Chondrocyte (in vitro differentiated cells): ENCODE measurements around the gene MAP3K5. TPM values are rescaled to one million over a fixed set of nuclear protein-coding genes. Genes with fewer than 3 reads are reported as not detected.

ENCODE experiments used
- DNase-seq: peaks from one replicate; pipeline ENCODE4 v3.0.0; 2021; ENCODE audit warnings: mixed read lengths, low spot score
- H3K27ac Mint-ChIP-seq: one replicate; pipeline ENCODE4 v1.8.0; 2021; ENCODE audit warnings: mild to moderate bottlenecking, moderate library complexity, mixed read lengths; ENCODE audit not compliant: unreplicated experiment
- H3K27me3 Mint-ChIP-seq: 2 replicates; pipeline ENCODE4 v1.8.0; 2021; ENCODE audit warnings: low read depth, mixed read lengths
- H3K36me3 Mint-ChIP-seq: 2 replicates; pipeline ENCODE4 v1.8.0; 2021; ENCODE audit warnings: low read depth, mixed read lengths
- H3K4me1 Mint-ChIP-seq: 2 replicates; pipeline ENCODE4 v1.8.0; 2021; ENCODE audit warnings: low read depth, mild to moderate bottlenecking, mixed read lengths
- H3K4me3 Mint-ChIP-seq: one replicate; pipeline ENCODE4 v1.8.0; 2021; ENCODE audit warnings: mild to moderate bottlenecking, moderate library complexity, mixed read lengths; ENCODE audit not compliant: unreplicated experiment
- H3K9me3 Mint-ChIP-seq: 2 replicates; pipeline ENCODE4 v1.8.0; 2021; ENCODE audit warnings: low read depth, mixed read lengths
- total RNA-seq: library from RNA; stranded (reverse); gene quantifications from 3 replicates; pipeline ENCODE4 v1.2.1, GENCODE V29; 2021
- TF ChIP-seq, protein P1 (sequence below): fragments of 200-600 bp; sonication (generic); IDR thresholded peaks from 2 replicates; pipeline ENCODE4 v1.5.0; 2021; ENCODE audit warnings: antibody characterized with exemption, mild to moderate bottlenecking, moderate library complexity

MAP3K5 gene
- total RNA-seq, 1 donor from 2014 or later: 4.6 TPM

- TF ChIP-seq, protein P1, sequence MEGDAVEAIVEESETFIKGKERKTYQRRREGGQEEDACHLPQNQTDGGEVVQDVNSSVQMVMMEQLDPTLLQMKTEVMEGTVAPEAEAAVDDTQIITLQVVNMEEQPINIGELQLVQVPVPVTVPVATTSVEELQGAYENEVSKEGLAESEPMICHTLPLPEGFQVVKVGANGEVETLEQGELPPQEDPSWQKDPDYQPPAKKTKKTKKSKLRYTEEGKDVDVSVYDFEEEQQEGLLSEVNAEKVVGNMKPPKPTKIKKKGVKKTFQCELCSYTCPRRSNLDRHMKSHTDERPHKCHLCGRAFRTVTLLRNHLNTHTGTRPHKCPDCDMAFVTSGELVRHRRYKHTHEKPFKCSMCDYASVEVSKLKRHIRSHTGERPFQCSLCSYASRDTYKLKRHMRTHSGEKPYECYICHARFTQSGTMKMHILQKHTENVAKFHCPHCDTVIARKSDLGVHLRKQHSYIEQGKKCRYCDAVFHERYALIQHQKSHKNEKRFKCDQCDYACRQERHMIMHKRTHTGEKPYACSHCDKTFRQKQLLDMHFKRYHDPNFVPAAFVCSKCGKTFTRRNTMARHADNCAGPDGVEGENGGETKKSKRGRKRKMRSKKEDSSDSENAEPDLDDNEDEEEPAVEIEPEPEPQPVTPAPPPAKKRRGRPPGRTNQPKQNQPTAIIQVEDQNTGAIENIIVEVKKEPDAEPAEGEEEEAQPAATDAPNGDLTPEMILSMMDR: no peak
- H3K27ac Mint-ChIP-seq: no peak overlapping the region
- H3K4me1 Mint-ChIP-seq: peaks cover 3% of the 10 kb centered on the region
- no peak overlapping the region for H3K4me3 Mint-ChIP-seq
- no peaks in the 10 kb centered on the region for H3K27me3 Mint-ChIP-seq
- H3K36me3 Mint-ChIP-seq: no peaks in the 10 kb centered on the region
- no peaks in the 10 kb centered on the region for H3K9me3 Mint-ChIP-seq
- no peak for DNase-seq
Observed at GRCh38 chr6:136767103-136767502, 25.2 kb downstream of the MAP3K5 start.

- no peaks in the 10 kb centered on the region for H3K9me3 Mint-ChIP-seq
- TF ChIP-seq, protein P1: no peak
- H3K27me3 Mint-ChIP-seq: no peaks in the 10 kb centered on the region
- H3K4me3 Mint-ChIP-seq: no peak overlapping the region
- no peaks in the 10 kb centered on the region for H3K36me3 Mint-ChIP-seq
- peaks cover 12% of the 10 kb centered on the region for H3K4me1 Mint-ChIP-seq
- H3K27ac Mint-ChIP-seq: no peak overlapping the region
- no peak for DNase-seq
Observed at GRCh38 chr6:136766274-136766673, 26.0 kb downstream of the MAP3K5 start.

- Mint-ChIP-seq H3K36me3 (no peaks in the 10 kb centered on the region), H3K27me3 (no peaks in the 10 kb centered on the region), H3K4me1 (peaks cover 18% of the 10 kb centered on the region), H3K9me3 (no peaks in the 10 kb centered on the region), H3K27ac (no peak overlapping the region), H3K4me3 (no peak overlapping the region)
- TF ChIP-seq, protein P1: no peak
- DNase-seq: no peak
Observed at GRCh38 chr6:136764517-136764993, 27.7 kb downstream of the MAP3K5 start.

DNA sequence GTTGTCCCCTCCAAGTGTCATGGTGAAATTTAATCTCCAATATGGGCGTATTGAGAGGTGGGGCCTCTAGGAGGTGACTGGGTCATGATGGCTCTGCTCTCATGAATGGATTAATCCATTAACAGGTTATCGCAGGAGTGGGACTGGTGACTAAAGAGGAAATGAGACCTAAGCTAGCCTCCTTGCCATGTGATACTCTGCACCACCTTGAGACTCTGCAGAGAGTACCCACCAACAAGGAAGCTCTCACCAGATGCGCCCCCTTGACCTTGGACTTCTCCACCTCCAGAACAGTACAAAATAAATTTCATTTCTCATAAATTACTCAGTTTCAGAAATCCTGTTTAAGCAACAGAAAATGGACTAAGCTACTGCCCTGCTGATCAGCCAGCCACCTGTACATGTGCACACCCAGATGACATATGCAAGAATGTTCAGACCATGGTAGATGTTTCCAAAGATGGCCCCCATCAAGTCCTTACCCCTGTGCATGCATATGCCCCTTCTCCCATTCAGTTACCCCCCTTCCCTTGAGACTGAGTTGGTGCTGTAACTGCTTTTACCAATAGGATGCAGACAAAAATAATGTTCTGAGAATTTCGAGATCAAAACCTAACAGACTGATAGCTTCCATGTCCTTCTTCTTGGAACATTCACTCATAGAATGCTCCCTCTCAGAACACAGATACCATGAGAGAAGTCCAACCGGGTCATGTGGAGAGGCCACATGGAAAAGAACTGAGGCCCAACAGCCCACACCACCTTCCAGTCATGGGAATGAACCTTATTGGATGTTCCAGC, 28.4 kb downstream of the MAP3K5 start:
- TF ChIP-seq, protein P1: no peak

GRCh38 chr6:136763255-136763654, 29.0 kb downstream of the MAP3K5 start:
- DNase-seq: no peak
- H3K4me3 Mint-ChIP-seq: no peak overlapping the region
- H3K9me3 Mint-ChIP-seq: no peaks in the 10 kb centered on the region
- H3K36me3 Mint-ChIP-seq: no peaks in the 10 kb centered on the region
- H3K27ac Mint-ChIP-seq: no peak overlapping the region
- H3K27me3 Mint-ChIP-seq: no peaks in the 10 kb centered on the region
- TF ChIP-seq, protein P1: no peak
- peaks cover 18% of the 10 kb centered on the region for H3K4me1 Mint-ChIP-seq

More for the DNA sequence above, 28.4 kb downstream of the MAP3K5 start:
- peaks cover 18% of the 10 kb centered on the region for H3K4me1 Mint-ChIP-seq
- H3K27ac Mint-ChIP-seq: no peak overlapping the region
- H3K27me3 Mint-ChIP-seq: no peaks in the 10 kb centered on the region
- H3K36me3 Mint-ChIP-seq: no peaks in the 10 kb centered on the region
- no peaks in the 10 kb centered on the region for H3K9me3 Mint-ChIP-seq
- no peak overlapping the region for H3K4me3 Mint-ChIP-seq
- DNase-seq: no peak
